GM19463 (cell line): ENCODE measurements around the gene PACSIN2.

Source experiments
- ATAC-seq: cut with Tn5 transposase; IDR thresholded peaks from one replicate; pipeline ENCODE4 v1.9.1; 2021; ENCODE audit warnings: mild to moderate bottlenecking, moderate library complexity; ENCODE audit not compliant: unreplicated experiment

Gene PACSIN2

GRCh38 chr22:42887120-42887519, 127.8 kb downstream of the PACSIN2 start:
- ATAC-seq, result no peak

DNA sequence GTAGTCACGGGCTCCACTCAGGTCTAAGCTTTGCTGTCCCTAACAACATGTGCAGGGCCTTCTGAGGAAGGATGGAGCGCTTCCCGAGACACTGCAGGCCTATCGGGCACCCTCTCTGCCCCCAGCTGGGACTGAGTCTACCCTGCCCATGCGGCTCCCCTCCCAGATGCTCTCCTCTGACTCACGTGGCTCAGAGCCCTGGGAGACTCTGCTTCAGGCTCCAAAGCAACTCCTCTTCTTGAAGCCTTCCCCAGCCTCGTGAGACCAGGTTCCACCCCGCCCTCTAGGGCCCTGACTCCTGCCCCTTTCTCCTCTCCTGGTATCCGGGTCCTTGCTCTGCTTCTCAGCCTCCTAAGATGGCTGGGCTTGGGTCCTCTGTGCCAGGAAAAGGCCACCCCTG, 129.5 kb downstream of the PACSIN2 start:
- ATAC-seq, result no peak

DNA sequence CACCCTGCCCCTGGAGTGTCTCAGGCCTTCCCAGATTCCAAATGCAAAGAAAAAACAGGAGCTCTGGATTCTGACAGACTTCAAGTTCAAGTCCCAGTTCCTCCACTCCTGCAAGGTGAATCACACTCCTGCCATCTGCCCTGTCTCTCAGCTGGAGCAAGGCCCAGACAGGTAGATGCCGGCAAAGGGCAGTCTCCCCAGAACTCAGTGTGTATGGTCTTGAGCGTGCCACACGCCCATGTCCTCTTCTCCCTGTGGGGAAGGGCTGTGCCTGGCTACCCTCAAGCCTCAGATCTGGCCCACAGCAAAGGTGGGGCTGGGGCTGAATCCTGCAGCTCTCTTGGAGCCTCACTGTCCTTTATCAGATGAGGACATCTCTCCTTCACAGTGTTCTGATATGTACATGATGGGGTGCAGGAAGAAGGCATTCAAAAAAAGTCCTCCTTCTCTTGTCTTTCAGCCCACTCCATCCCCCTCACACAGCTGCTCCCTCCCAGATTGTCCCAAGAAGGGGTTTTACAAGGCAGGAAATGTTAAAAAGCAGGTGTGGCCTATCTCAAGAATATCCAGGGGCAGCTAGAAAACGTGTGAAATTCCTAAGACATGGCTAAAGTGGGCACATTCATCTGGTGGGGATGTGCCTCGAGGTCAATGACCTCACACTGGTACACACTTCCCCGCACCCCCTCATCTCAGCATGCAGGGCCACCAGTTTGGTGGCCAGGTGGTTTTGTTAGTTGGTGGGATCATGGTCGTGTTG, 130.2 kb downstream of the PACSIN2 start:
- ATAC-seq, result no peak

DNA sequence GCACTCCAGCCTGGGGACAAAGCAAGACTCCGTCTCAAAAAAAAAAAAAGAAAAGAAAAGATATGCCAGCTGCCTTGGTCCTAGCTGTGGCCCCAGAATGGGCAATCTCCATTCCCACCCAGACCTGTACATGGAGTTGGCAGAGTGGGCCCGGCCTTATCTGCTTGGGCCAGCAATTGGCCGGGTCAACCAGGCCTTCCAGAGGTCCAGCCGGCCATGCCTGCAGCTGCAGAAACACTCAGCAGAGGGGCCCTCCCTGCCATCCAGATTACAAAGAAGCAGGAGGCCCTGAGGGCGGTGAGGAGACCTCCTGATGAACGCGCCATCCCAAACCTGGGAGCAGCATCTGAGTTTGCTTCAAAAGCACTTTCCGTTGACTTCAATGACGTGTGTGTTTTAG, 131.0 kb downstream of the PACSIN2 start:
- ATAC-seq, result no peak

GRCh38 chr22:42883121-42883520, 131.8 kb downstream of the PACSIN2 start:
- ATAC-seq, result no peak

GRCh38 chr22:42881982-42882656, 132.8 kb downstream of the PACSIN2 start:
- ATAC-seq, result no peak

DNA sequence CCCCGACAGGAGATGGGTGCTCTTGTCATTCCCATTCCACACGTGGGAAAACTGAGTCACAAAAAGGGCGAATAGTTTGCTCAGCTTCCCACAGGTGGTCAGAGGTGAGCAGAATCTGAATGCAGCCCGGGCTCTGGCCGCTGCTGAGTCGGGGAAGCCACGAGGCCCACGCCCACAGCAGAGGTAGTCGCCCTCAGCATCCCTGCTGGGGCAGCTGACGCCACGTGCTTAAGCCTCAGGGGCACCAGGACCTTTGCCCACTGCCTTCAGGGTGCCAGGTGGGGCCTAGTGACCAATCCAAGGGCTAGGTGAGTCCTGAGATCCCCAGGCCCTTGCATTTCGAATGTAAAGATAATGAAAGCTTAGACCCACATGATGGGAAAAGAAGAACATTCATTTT, 133.7 kb downstream of the PACSIN2 start:
- ATAC-seq, result no peak

DNA sequence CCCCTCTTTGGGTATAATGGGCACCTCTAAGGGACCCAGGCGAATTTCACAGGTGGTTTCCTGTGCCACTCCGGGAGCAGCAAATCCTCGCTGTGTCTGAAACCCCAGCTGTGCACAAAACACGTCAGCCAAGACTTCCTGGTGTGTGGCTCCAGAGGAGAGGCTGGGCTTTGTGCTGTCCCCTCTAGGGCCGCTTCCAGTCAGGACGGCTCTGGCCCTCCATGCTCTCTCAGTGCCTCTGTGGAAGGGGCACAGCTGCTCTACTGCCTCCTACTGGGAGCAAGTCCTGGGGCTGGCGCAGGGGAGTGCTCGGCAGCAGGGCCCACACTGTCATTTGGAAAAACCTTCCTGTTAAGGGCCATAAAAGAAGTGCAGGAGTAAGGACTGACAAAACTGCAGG, 134.1 kb downstream of the PACSIN2 start:
- ATAC-seq, result no peak

DNA sequence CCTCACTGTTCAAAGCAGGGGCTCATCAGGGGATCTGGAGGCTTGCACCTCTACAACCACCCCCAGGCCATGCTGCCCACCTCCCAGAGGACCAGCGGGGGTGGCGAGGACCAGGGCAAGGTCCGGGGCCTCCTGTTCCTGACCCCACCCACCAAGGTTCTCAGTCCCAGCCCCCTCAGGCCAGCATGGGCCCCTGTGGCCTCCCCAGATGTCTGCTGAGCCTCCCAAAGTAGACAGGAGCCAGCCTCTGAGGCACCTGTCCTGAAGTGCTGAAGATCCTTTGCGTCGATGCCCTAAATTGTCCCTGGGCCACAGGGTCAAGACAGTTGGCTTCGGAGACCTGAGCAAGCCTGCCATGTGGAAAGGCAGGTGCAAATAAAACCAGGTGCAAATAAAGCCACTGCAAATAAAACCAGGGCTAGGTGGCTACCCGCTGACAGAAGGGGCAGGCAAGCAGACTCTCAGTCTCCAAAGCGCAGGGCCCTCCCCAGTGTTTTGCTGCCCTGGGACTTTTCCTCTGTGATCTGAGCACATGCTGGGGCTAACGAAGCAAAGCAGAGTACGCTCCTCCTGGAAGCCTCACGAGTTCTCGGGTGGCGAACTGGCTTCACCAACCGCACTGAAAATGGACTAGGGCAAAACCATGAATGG, 135.5 kb downstream of the PACSIN2 start:
- no peak for ATAC-seq

DNA sequence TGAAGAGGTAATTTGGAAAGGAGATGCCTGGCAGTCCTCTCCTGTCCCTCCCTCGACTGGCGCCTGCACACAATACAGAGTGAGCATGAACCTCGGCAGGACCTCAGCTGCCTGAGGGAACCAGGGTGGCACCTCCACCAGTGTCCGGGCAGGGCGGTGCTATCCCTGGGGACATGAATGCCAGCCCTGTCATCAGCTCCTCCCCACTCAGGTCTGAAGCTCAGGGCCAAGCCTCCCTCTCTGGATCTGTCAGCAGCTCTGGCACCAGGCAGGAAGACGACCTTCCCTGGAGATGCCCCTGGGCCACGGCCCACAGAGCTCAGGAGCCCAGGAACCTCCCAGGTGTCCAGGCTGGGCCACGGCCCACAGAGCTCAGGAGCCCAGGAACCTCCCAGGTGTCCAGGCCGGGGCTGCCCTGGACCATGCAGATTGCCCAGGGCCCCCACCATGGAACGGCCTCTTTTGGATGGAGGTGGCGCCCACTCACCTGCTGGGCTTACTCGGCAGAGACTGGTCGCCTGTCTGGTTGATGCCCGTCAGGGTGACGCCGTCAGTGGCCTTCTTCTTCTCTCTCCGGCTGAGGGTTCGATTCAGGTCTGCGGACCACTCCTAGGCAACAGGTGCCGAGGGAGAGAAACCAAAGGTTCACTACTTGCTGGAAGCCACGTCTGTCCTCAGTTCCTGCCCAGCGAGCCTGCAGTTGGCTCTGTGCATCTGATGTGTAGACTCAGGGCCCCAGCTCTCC, 136.2 kb downstream of the PACSIN2 start:
- no peak for ATAC-seq

GRCh38 chr22:42877597-42878340, 137.2 kb downstream of the PACSIN2 start:
- no peak for ATAC-seq

GRCh38 chr22:42877158-42877557, 137.8 kb downstream of the PACSIN2 start:
- no peak for ATAC-seq

- no peak for ATAC-seq
These were observed 138.9 kb downstream of the PACSIN2 start for GRCh38 chr22:42876041-42876440.

- no peak for ATAC-seq
These were observed 140.9 kb downstream of the PACSIN2 start for GRCh38 chr22:42874010-42874409.

DNA sequence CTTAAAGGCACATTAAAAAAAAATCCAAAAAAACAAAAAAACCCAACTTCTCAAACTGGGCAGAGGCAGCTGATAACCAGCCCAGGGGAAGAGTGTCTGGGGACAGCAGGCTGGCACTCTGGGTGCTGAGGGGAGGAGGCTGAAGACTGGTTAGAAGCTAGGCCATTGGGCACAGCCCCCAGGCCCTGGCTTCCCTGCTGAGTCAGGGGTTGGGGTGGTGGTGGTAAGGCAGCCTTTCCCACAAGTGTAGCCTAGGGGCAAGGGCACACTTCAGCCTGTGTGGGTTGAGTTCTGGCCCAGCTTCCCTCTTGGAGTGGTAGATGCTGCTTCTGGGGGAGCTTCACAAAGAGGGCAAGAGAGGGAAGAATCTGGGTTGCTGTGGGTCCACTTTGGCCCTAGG, 141.6 kb downstream of the PACSIN2 start:
- ATAC-seq, result no peak

GRCh38 chr22:42872821-42873220, 142.1 kb downstream of the PACSIN2 start:
- ATAC-seq, result no peak

DNA sequence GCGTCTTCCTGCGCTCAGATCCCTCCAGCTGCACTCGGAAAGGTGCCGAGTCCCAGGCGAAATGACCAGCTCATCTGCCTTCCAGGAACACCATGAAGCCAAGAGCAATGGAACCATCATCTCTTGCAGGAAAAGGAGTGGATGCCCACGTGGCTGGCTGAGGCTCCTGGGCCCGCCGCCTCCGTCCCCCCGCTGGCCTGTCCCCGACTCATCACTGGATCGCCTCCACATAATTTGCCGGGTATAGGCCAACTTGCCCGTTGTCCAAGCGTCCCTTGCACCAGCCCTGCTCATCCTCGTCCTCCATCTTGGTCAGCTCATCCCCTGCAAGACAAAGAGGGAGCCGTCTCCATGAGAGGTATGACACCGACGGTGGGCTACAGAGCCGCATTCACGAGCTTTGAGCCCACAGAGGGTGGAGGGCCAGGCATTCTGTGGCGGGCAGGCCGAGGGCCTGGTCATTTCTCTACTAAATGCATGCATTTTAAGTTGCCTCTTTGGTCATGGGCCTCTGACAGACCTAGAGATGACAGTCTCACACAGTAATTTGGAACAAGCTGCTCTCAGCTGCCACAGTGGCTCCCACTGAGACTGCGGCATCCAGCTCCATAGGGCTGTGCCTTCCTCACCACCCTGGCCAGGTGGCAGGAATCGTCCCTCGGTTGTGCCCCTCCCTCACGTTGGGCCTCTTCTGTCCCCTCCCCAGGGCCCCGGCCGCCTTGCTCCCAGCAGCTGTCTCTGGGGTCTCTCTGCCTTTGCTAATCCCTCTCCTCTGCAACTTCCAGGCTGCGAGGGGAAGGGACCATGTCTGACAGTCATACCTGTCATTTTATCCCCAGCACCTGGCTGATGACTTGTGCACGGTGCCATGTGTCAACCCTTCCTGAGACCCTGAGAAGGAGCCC, 143.6 kb downstream of the PACSIN2 start:
- ATAC-seq, result no peak

DNA sequence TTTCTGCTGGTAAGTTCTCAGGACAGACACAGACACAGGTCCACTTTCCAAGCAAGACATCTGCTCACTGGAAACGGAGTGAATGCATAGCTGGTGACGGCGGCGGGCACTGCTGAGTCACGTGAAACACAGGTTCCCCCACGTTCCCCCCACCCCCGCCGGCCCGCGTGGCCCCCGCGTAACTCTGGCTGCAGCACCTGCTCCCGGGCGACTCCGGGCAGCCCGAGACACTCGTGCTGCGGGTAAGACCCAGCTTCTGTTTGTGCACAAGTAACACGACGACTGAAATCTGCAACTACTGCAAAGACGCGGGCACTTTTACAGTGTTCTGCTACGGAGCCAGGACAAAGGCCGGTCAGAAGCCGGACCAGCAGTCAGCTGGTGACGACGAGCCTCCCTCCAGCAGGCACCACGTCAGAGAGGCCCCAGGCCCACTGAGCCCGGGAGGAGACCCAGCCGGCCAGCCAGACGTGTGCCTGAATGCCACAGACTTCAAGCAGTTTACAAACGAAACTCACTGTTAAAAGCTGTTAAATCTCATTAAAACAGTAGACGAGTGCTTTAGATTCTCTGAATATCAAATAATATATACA, 145.0 kb downstream of the PACSIN2 start:
- ATAC-seq, result no peak

DNA sequence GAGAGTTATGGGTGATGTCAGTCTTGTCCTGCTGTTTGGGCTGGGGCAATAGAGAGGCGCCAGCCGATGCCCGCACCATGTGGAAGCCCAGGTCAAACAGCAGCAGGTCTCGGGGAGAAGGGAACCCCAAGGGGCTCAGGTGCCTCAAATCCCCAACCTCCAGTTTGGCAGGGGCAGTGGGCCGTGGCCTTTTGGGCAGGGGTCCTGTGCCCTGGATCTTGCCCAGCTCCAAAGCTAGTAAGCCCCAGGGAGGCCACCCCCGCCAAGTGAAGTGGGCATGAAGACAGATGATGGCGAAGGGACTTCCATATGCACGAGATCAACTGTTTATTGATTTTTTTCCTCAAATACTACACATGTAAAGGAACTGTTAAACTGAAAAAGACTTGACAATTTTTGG, 145.5 kb downstream of the PACSIN2 start:
- no peak for ATAC-seq
